GM10248 (cell line): ENCODE results near the gene ST7L.

ENCODE experiments used
- CTCF ChIA-PET: fragments of 300-600 bp; sonication (Branson Sonifier 250); formaldehyde crosslinking; extraction: SDS; loops from one replicate; lab custom pipeline; 2021; ENCODE audit warnings: antibody characterized with exemption; lab: Yijun Ruan, JAX
- POLR2A ChIA-PET: fragments of 350-650 bp; sonication (Branson Sonifier 250); formaldehyde crosslinking; extraction: SDS; loops from one replicate; lab custom pipeline; 2020; ENCODE audit warnings: antibody characterized with exemption; lab: Yijun Ruan, JAX
- DNase-seq: peaks from one replicate; pipeline ENCODE4 v3.0.0; 2012; ENCODE audit errors: extremely low spot score
- CTCF ChIP-seq: IDR thresholded peaks from 2 replicates; pipeline ENCODE4 v1.5.1; 2012; ENCODE audit warnings: mild to moderate bottlenecking, low read depth; ENCODE audit errors: extremely low read depth, missing control alignments, control extremely low read depth

ST7L gene

GRCh38 chr1:112504661-112505399 lies 114.1 kb downstream of the ST7L start:
- POLR2A ChIA-PET, result no interaction called here
- DNase-seq, result no peak
- TF ChIP-seq CTCF, result no peak
- CTCF ChIA-PET, result interaction anchor here (0.7 to 2.3 kb wide), 5 partner anchors 17 to 39 kb away, joined by 3 to 5 read pairs (median 3); no protein-coding TSS in a partner anchor

- POLR2A ChIA-PET, result no interaction called here
- TF ChIP-seq CTCF, result no peak
These were observed 114.8 kb downstream of the ST7L start for GRCh38 chr1:112504001-112504660.

GRCh38 chr1:112502826-112503225 lies 116.1 kb downstream of the ST7L start:
- ChIA-PET POLR2A (no interaction called here), CTCF (interaction anchor here (1.3 to 2.3 kb wide), 16 partner anchors 8 to 295 kb away, joined by 3 to 36 read pairs (median 8); partner anchors contain the start of genes CAPZA1, RHOC and ST7L)
- DNase-seq, result no peak
- no peak for TF ChIP-seq CTCF

More at GRCh38 chr1:112504001-112504660, 114.8 kb downstream of the ST7L start:
- DNase-seq, result no peak
- CTCF ChIA-PET, result interaction anchor here (1.2 to 2.3 kb wide), 4 partner anchors 18 to 39 kb away, joined by 3 to 5 read pairs (median 4); no protein-coding TSS in a partner anchor

- ChIA-PET CTCF (interaction anchor here (0.6 to 2.3 kb wide), 59 partner anchors 9 to 572 kb away, joined by 3 to 36 read pairs (median 4); partner anchors contain the start of genes CAPZA1, LRIG2, MOV10 and PPM1J), POLR2A (no interaction called here)
- peak; percentile 67 for DNase-seq
- TF ChIP-seq CTCF, result peak; percentile 89
These were observed 116.9 kb downstream of the ST7L start for GRCh38 chr1:112501810-112502641.

- ChIA-PET CTCF (interaction anchor here (1.3 kb wide), 1 partner anchor 30 kb away, joined by 5 read pairs; no protein-coding TSS in a partner anchor), POLR2A (no interaction called here)
- no peak for TF ChIP-seq CTCF
- no peak for DNase-seq
These were observed 122.7 kb downstream of the ST7L start for GRCh38 chr1:112496290-112496689.

- TF ChIP-seq CTCF, result no peak
- ChIA-PET CTCF (interaction anchor here (1.2 to 2.6 kb wide), 3 partner anchors 8 to 102 kb away, joined by 3 to 10 read pairs (median 6); no protein-coding TSS in a partner anchor), POLR2A (no interaction called here)
- DNase-seq, result no peak
These were observed 125.6 kb downstream of the ST7L start for GRCh38 chr1:112493351-112493750.
